GM18520 (cell line): Measurements from ENCODE around the gene SLC25A47.

ENCODE experiments used
- ATAC-seq: cut with Tn5 transposase; IDR thresholded peaks from one replicate; pipeline ENCODE4 v1.9.1; 2021; ENCODE audit not compliant: unreplicated experiment

The SLC25A47 gene

GRCh38 chr14:100374270-100374669, 51.1 kb downstream of the SLC25A47 start:
- no peak for ATAC-seq

DNA sequence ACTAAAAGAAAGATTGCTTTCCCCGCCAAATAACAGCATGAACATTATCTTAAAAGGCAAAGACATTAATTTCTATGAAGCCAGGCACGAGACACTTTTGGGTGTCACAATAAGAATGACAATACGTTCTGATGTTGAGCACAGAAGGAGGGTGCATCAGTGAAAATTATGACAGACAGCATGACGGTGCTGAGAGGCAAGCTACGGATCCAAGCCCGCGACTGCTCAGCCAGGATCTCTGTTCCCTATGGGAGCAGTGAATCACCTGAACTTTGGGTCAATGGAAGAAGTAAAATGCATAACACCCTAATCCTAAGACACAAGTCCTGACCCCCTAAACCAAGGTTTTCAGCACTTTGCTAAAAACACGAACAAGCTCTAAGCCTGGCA, 51.7 kb downstream of the SLC25A47 start:
- no peak for ATAC-seq

GRCh38 chr14:100375266-100375962, 52.3 kb downstream of the SLC25A47 start:
- no peak for ATAC-seq

DNA sequence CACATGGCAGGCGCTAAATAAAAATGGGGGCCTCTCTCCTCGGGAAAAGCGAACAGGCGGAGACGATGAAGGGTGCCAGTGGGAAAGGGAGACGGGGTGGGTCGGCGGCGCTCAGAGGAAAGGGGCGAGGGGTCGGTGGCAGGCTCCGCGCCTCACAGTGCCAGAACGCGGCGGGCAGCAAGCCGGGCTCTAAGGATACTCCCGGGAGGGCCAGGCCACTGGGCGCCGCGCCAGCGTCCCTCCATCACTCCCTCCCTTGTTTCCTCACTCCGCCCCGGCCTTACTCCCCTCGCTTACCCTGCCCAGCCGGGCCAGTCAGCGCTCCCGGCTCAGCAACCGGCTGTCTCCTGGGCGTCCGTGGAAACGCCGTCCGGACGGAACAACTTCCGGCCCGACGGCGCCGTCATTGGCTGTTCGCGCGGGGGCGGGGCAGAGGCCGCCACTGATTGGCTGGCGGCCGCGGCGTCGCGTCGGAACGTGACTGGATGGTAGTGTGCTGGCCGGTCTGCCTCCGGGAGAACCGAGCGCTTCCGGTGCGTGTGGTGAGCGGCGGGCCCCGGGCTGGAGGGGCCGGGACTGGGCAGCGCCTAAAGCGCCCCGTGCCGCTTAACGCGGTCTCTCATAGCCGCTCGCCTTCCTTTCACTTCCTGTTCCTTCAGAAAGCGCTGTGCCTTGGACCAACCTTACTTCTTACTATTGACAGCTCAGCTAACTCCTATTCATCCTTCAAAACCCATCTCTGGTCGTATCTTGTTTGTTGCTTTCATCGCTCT, 53.0 kb downstream of the SLC25A47 start, which contains the start of gene WDR25:
Gene WDR25 (plus strand): TSS at position 523 of the 773 bp plus-strand sequence.
- peak; percentile 81 for ATAC-seq

DNA sequence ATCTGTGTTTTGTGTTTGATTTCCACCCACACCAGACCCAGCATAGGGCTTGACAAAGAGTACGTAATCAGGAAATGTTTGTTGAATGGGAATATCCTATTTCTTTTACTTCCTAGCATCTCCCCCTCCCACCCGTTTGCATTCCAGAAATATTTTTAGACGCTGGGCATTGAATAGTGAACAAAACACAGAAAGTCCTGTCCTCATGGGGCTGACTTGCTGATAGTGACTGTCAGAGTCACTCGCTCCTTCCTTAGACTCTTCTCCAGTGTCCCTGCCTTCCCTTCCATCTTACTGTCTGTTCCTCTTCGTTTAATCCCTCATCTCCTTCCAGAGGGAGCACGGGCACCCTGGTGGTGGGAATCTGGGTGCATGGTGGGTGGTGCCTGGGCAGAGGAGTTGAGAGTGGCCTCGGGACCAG, 53.6 kb downstream of the SLC25A47 start:
- no peak for ATAC-seq
